IMR-90 (cell line): ENCODE results near the gene PPDPF. TPM values are rescaled to one million over a fixed set of nuclear protein-coding genes. Genes with fewer than 3 reads are reported as not detected.

ENCODE experiments used
- ATAC-seq: fragments of 200-7000 bp; cut with Tn5 transposase; 2 replicates; pipeline ENCODE4 v1.9.1; 2020; ENCODE audit warnings: low read depth, mild to moderate bottlenecking, moderate library complexity
- BruUV-seq: library from RNA; stranded (reverse); fragments of 400-500 nt; replicated peaks from 2 replicates; lab custom pipeline; 2021; lab: Mats Ljungman, UMichigan
- CTCF ChIA-PET: fragments of 300-600 bp; formaldehyde crosslinking; extraction: SDS; loops from one replicate; lab custom pipeline; 2021; ENCODE audit warnings: antibody characterized with exemption; lab: Yijun Ruan, JAX
- POLR2A ChIA-PET: fragments of 300-600 bp; sonication (Branson Sonifier 250); formaldehyde crosslinking; loops from one replicate; lab custom pipeline; 2022; ENCODE audit warnings: antibody characterized with exemption; ENCODE audit not compliant: unreplicated experiment; lab: Charles Lee
- DNase-seq: peaks from one replicate; pipeline ENCODE4 v3.0.0; 2013
- H2AFZ ChIP-seq: replicated peaks from 2 replicates; pipeline ENCODE3; 2013; ENCODE audit warnings: low read length, mild to moderate bottlenecking; ENCODE audit not compliant: poor library complexity
- H2AK5ac ChIP-seq: 2 replicates; pipeline ENCODE4 v1.6.1; 2013; ENCODE audit warnings: low read depth, low read length, inconsistent platforms
- H2AK9ac ChIP-seq: replicated peaks from 2 replicates; pipeline ENCODE3; 2013; ENCODE audit warnings: mild to moderate bottlenecking, low read depth, low read length, moderate library complexity; ENCODE audit not compliant: poor library complexity
- H2BK120ac ChIP-seq: 2 replicates; pipeline ENCODE4 v1.6.1; 2013; ENCODE audit warnings: low read depth, low read length, inconsistent platforms
- H2BK15ac ChIP-seq: 3 replicates; pipeline ENCODE4 v1.6.1; 2013; ENCODE audit warnings: low read depth, low read length, inconsistent platforms
- H2BK20ac ChIP-seq: 2 replicates; pipeline ENCODE4 v1.6.1; 2013; ENCODE audit warnings: low read depth, mild to moderate bottlenecking, inconsistent platforms, low read length, moderate library complexity
- H2BK5ac ChIP-seq: 2 replicates; pipeline ENCODE4 v1.6.1; 2013; ENCODE audit warnings: mild to moderate bottlenecking, low read depth, low read length, inconsistent platforms; ENCODE audit not compliant: poor library complexity, severe bottlenecking
- H3K14ac ChIP-seq: replicated peaks from 2 replicates; pipeline ENCODE4 v1.6.1; 2013; ENCODE audit warnings: low read depth, low read length, inconsistent platforms
- H3K18ac ChIP-seq: 2 replicates; pipeline ENCODE4 v1.6.1; 2013; ENCODE audit warnings: low read depth, low read length, control low read depth
- H3K23ac ChIP-seq: 2 replicates; pipeline ENCODE4 v1.6.1; 2013; ENCODE audit warnings: low read depth, low read length, inconsistent platforms
- H3K27ac ChIP-seq: 2 replicates; pipeline ENCODE4 v1.5.1; 2013; ENCODE audit warnings: mild to moderate bottlenecking, control low read depth, low read length; ENCODE audit not compliant: insufficient read depth
- H3K27me3 ChIP-seq: 2 replicates; pipeline ENCODE4 v1.6.1; 2013; ENCODE audit warnings: low read length; ENCODE audit not compliant: control insufficient read depth, insufficient read depth
- H3K36me3 ChIP-seq: 2 replicates; pipeline ENCODE4 v1.6.1; 2013; ENCODE audit warnings: low read length, mixed read lengths; ENCODE audit not compliant: control insufficient read depth, insufficient read depth
- H3K4ac ChIP-seq: 2 replicates; pipeline ENCODE4 v1.6.1; 2013; ENCODE audit warnings: low read depth, low read length, inconsistent platforms
- H3K4me1 ChIP-seq: 2 replicates; pipeline ENCODE4 v1.6.1; 2013; ENCODE audit warnings: low read length, mixed read lengths; ENCODE audit not compliant: control insufficient read depth, insufficient read depth
- H3K4me2 ChIP-seq: 2 replicates; pipeline ENCODE4 v1.6.1; 2013; ENCODE audit warnings: low read depth, mild to moderate bottlenecking, control low read depth, low read length, moderate library complexity
- H3K4me3 ChIP-seq: 2 replicates; pipeline ENCODE4 v1.5.1; 2013; ENCODE audit warnings: low read depth, mild to moderate bottlenecking, control low read depth, low read length, moderate library complexity; ENCODE audit not compliant: insufficient read depth
- H3K56ac ChIP-seq: 2 replicates; pipeline ENCODE4 v1.6.1; 2013; ENCODE audit warnings: low read length, inconsistent platforms; ENCODE audit not compliant: insufficient read depth; ENCODE audit errors: extremely low read depth
- H3K79me1 ChIP-seq, 2 experiments: 2 replicates each; pipeline ENCODE4 v1.6.1; 2013; ENCODE audit warnings: low read length in 2 of 2, inconsistent platforms in 1 of 2, low read depth in 1 of 2
- H3K9ac ChIP-seq: 2 replicates; pipeline ENCODE4 v1.6.1; 2013; ENCODE audit warnings: low read depth, low read length, control low read depth
- H3K9me1 ChIP-seq: 2 replicates; pipeline ENCODE4 v1.6.1; 2013; ENCODE audit warnings: low read length, inconsistent platforms; ENCODE audit not compliant: insufficient read depth
- H3K9me3 ChIP-seq: 2 replicates; pipeline ENCODE4 v1.6.1; 2013; ENCODE audit warnings: low read length; ENCODE audit not compliant: control insufficient read depth, insufficient read depth
- H4K20me1 ChIP-seq: 2 replicates; pipeline ENCODE4 v1.6.1; 2013; ENCODE audit warnings: low read length, inconsistent platforms; ENCODE audit not compliant: insufficient read depth
- H4K5ac ChIP-seq: 2 replicates; pipeline ENCODE4 v1.6.1; 2013; ENCODE audit warnings: mild to moderate bottlenecking, low read depth, low read length, control low read depth
- H4K8ac ChIP-seq, 2 experiments: 2 replicates each; pipeline ENCODE4 v1.6.1; 2013; ENCODE audit warnings: low read depth in 2 of 2, low read length in 2 of 2, control low read depth in 1 of 2, inconsistent platforms in 1 of 2
- H4K91ac ChIP-seq: 2 replicates; pipeline ENCODE4 v1.6.1; 2013; ENCODE audit warnings: low read depth, low read length, inconsistent platforms; ENCODE audit not compliant: insufficient read depth
- MAZ ChIP-seq: IDR thresholded peaks from 2 replicates; pipeline ENCODE4 v1.6.1; 2012; ENCODE audit warnings: low read depth, mild to moderate bottlenecking, low read length, improper control_type of control experiment, moderate library complexity, borderline replicate concordance
- MXI1 ChIP-seq: IDR thresholded peaks from 2 replicates; pipeline ENCODE4 v1.6.1; 2012; ENCODE audit warnings: low read depth, mild to moderate bottlenecking, low read length, moderate library complexity, borderline replicate concordance
- WGBS, 2 experiments: methylation state at CpG; one replicate each; pipeline versions ENCODE4 v1.1.5 to v1.1.7; 2013; ENCODE audit warnings: missing lambda C conversion rate in 2 of 2; ENCODE audit not compliant: insufficient read length in 1 of 2; ENCODE audit errors: extremely low coverage in 2 of 2; 5-methylcytosine and 5-hydroxymethylcytosine counted together
- dilution Hi-C: fragments of 300-500 bp; cut with HindIII; formaldehyde crosslinking; loops from one replicate; pipeline ENCODE4 v1.14.3; 2018; ENCODE audit warnings: low sequenced_read_pairs; ENCODE audit not compliant: unreplicated experiment
- in situ Hi-C: fragments of 300-500 bp; cut with MboI; formaldehyde crosslinking; loops from 3 replicates; pipeline ENCODE4 v1.14.3; 2019; ENCODE audit warnings: low sequenced_read_pairs, inconsistent platforms, mixed read lengths
- intact Hi-C: fragments of 100-400 bp; cut with micrococcal nuclease; formaldehyde crosslinking; loops from 2 replicates; pipeline ENCODE4 v1.10.0; 2022
- polyA plus RNA-seq, 3 experiments: library from polyadenylated mRNA; depleted of rRNA; stranded (reverse); fragments of >200 nt; gene quantifications; 2 replicates each; pipeline ENCODE4 v1.2.3, GENCODE V29; 2012; ENCODE audit warnings: low replicate concordance in 1 of 3
- total RNA-seq: library from RNA; depleted of rRNA; stranded (reverse); fragments of >200 nt; gene quantifications from 2 replicates; pipeline ENCODE4 v1.2.3, GENCODE V29; 2012
- TF ChIP-seq, protein P1 (sequence below): conservative IDR thresholded peaks from 2 replicates; pipeline ENCODE4 v1.5.1; 2012; ENCODE audit warnings: mild to moderate bottlenecking, low read depth, low read length, improper control_type of control experiment

PPDPF gene
- total and polyA plus RNA-seq, 2 of the 4 experiments (the other 2 are of a cell fraction), result 12.9 to 171 TPM

DNA sequence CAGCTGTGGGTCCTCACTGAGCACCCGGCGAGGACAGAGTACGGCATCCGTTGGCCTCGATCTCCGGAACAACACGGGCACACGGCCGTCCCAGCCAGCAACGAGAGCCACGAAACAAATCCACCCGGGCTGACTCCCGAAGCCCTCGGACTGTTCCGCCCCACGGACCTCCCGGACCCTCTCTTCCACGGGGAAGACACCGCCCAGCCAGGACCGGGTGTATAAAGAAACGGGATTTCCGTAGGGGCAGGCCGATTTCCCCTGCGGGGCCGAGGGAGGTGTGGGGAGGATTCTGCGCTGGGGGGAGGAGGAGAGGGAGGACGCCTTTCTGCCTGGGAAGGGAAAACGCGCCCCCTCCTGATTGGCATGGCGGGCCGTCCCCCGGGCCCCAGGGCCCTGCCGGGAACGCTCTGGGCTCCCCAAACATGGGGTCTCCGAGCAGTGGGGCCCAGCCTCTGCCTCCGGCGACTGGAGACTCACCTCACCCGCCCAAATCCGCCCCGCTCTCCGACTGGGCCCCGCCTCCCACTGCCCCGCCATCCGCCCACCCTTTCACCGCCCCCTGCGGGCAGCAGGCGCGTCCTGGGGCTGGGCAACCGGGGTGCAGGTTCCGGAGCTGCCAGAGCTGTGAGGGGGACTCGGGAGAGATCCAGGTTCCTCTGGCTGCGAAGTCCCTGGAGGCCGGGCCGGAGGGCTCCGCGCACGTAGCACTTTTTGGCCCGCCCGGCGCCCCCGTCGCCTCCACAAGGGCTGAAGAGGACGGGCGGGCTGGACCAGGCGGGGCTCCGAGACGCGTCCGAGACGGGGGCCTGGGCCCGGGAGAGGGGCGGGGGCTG is 679 bp upstream of the PPDPF start:
- ChIA-PET CTCF (interaction anchor here (1.6 kb wide), 1 partner anchor 24 kb away, joined by 4 read pairs; no protein-coding TSS in a partner anchor), POLR2A (interaction anchor here (0.6 kb wide), 5 partner anchors 71 to 233 kb away, joined by 3 to 7 read pairs (median 4); no protein-coding TSS in a partner anchor)
- Histone ChIP-seq H3K56ac (peak overlapping the region; percentile 23), H2BK5ac (peak overlapping the region; percentile 57), H3K4ac (peak overlapping the region; percentile 69), H2BK20ac (no peak overlapping the region), H3K9me3 (no peaks in the 10 kb centered on the region), H2AK5ac (peak overlapping the region; percentile 78; the same call in 1 of the 2 replicates), H4K5ac (peak overlapping the region; percentile 32), H3K9me1 (peaks cover 11% of the 10 kb centered on the region; the same call in 1 of the 2 replicates), H3K27me3 (no peaks in the 10 kb centered on the region), H2AFZ (peak overlapping the region; percentile 87), H3K4me3 (peak overlapping the region; percentile 97), H4K8ac (peak overlapping the region; percentile 46 to 78; a peak in 3 of 4 replicates), H3K9ac (peak overlapping the region; percentile 81), H4K20me1 (peaks cover 29% of the 10 kb centered on the region), H3K18ac (peak overlapping the region; percentile 30), H3K4me2 (peak overlapping the region; percentile 86), H4K91ac (peak overlapping the region; percentile 51), H3K79me1 (peaks cover 19 to 38% of the 10 kb centered on the region in 2 experiments), H3K27ac (peak overlapping the region; percentile 57), H3K4me1 (peaks cover 13% of the 10 kb centered on the region), H2AK9ac (peak overlapping the region; percentile 96), H2BK120ac (peak overlapping the region; percentile 63), H3K23ac (peak overlapping the region; percentile 73; the same call in 1 of the 2 replicates), H3K36me3 (peaks cover 23% of the 10 kb centered on the region), H2BK15ac (no peak overlapping the region), H3K14ac (peak overlapping the region; percentile 16)
- TF ChIP-seq, protein P1, sequence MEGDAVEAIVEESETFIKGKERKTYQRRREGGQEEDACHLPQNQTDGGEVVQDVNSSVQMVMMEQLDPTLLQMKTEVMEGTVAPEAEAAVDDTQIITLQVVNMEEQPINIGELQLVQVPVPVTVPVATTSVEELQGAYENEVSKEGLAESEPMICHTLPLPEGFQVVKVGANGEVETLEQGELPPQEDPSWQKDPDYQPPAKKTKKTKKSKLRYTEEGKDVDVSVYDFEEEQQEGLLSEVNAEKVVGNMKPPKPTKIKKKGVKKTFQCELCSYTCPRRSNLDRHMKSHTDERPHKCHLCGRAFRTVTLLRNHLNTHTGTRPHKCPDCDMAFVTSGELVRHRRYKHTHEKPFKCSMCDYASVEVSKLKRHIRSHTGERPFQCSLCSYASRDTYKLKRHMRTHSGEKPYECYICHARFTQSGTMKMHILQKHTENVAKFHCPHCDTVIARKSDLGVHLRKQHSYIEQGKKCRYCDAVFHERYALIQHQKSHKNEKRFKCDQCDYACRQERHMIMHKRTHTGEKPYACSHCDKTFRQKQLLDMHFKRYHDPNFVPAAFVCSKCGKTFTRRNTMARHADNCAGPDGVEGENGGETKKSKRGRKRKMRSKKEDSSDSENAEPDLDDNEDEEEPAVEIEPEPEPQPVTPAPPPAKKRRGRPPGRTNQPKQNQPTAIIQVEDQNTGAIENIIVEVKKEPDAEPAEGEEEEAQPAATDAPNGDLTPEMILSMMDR, result peak; percentile 19; the same call in 1 of the 2 replicates
- TF ChIP-seq MAZ (0 out of 2 replicates have a peak, but pooled peaks have one; percentile 12), MXI1 (no peak)
- intact Hi-C loops (no loop called here), dilution Hi-C loops (no loop called here), in situ Hi-C loops (no loop called here)
- 1% methylated on average over 31 of the region's 72 CpGs; no CpG with 5 or more reads in 1 of the 2 experiments for WGBS, 2 experiments
- peak; percentile 29 for DNase-seq
- peak; percentile 56 for ATAC-seq
- no TSS peak for BruUV-seq
